Measurements from ENCODE around the gene XPO5.

GRCh38 chr6:43515808-43516207 lies 60.0 kb downstream of the XPO5 start:
- no peak for TF ChIP-seq POLR2AphosphoS5 (IDR thresholded peaks at IDR 0.05; ENCODE audit: low read depth, low read length)
- TF ChIP-seq CTCF (IDR thresholded peaks at IDR 0.05) = no peak
- TF ChIP-seq SIN3A (IDR thresholded peaks at IDR 0.05; ENCODE audit: borderline replicate concordance, insufficient read depth, low read depth, low read length) = no peak
- TF ChIP-seq REST (IDR thresholded peaks at IDR 0.05; ENCODE audit: insufficient read depth in 1 of 2, low read depth in 2 of 2, low read length in 1 of 2) = no peak

Measured in Panc1 (cell line).